GM12872 (cell line): ENCODE measurements around the gene SERPINB13.

Source experiments
- CTCF ChIP-seq: IDR thresholded peaks from 3 replicates; pipeline ENCODE4 v1.5.1; 2011; ENCODE audit warnings: low read depth, mild to moderate bottlenecking, low read length, moderate library complexity; ENCODE audit not compliant: insufficient read depth

Gene SERPINB13

GRCh38 chr18:63552581-63552980, 34.6 kb upstream of the SERPINB13 start:
- no peak for TF ChIP-seq CTCF

- TF ChIP-seq CTCF = no peak
Observed at GRCh38 chr18:63553081-63553480, 34.1 kb upstream of the SERPINB13 start.

GRCh38 chr18:63559567-63560491, 27.3 kb upstream of the SERPINB13 start:
- TF ChIP-seq CTCF = no peak

GRCh38 chr18:63562284-63562683, 24.9 kb upstream of the SERPINB13 start:
- no peak for TF ChIP-seq CTCF

GRCh38 chr18:63564021-63564420, 23.1 kb upstream of the SERPINB13 start:
- TF ChIP-seq CTCF = no peak

GRCh38 chr18:63564561-63564960, 22.6 kb upstream of the SERPINB13 start:
- no peak for TF ChIP-seq CTCF

- TF ChIP-seq CTCF = no peak
Observed at GRCh38 chr18:63567276-63567675, 19.9 kb upstream of the SERPINB13 start.
